ENCODE results near the gene ROR1. TPM values are rescaled to one million over a fixed set of nuclear protein-coding genes. Genes with fewer than 3 reads are reported as not detected.

The ROR1 gene
- total and polyA plus RNA-seq, 10 of the 15 experiments (the other 5 are each of a cell fraction or from before 2014, with no cell fraction given) = 0.02 to 0.08 (median 0.05) TPM; not detected in 6

- H2AFZ ChIP-seq (ENCODE audit: control insufficient read depth, low read depth, low read length) = no peak overlapping the region
- H3K4me1 ChIP-seq (ENCODE audit: control insufficient read depth, insufficient read depth, low read length) = no peaks in the 10 kb centered on the region
- no peaks in the 10 kb centered on the region; the same call in 1 of the 2 replicates for H4K20me1 ChIP-seq (ENCODE audit: control insufficient read depth, insufficient read depth)
- H3K79me2 ChIP-seq (ENCODE audit: control insufficient read depth, insufficient read depth, low read length) = no peaks in the 10 kb centered on the region
- ChIA-PET POLR2A (no interaction called here), CTCF (interaction anchor here (1.0 kb wide), 1 partner anchor 191 kb away, joined by 4 read pairs; no protein-coding TSS in a partner anchor), RAD21 (ENCODE audit: unreplicated experiment) (no interaction called here), SMC1A (ENCODE audit: uncharacterized antibody, unreplicated experiment) (interaction anchor here (0.8 kb wide), 1 partner anchor 13 kb away, joined by 3 read pairs; no protein-coding TSS in a partner anchor)
- ATAC-seq (no peak), FAIRE-seq (no peak), DNase-seq (ENCODE audit: low read depth, low spot score) (no peak)
- H3K27me3 ChIP-seq (replicated peaks in 1 of 2; ENCODE audit: control insufficient read depth in 2 of 2, insufficient read depth in 2 of 2, low read length in 1 of 2) = no peaks in the 10 kb centered on the region; a peak in 1 of 4 replicates
- no peak overlapping the region for H3K4me3 ChIP-seq
- no TSS peak for BruUV-seq (replicated peaks)
- WGBS (ENCODE audit: insufficient coverage, insufficient replicate concordance, low lambda C conversion rate, missing lambda C conversion rate) = 11% methylated on average over 4 of the region's 4 CpGs
- H3K27ac ChIP-seq (ENCODE audit: control insufficient read depth, insufficient read depth) = no peak overlapping the region
- H3K36me3 ChIP-seq (ENCODE audit: control insufficient read depth in 2 of 2, insufficient read depth in 2 of 2, low read length in 1 of 2) = no peaks in the 10 kb centered on the region
- in situ Hi-C loops (cut with MboI) = no loop called here
- H3K4me2 ChIP-seq (ENCODE audit: control insufficient read depth, insufficient read depth) = no peak overlapping the region
- TF ChIP-seq NR2C2 (IDR thresholded peaks at IDR 0.05; ENCODE audit: borderline replicate concordance, control insufficient read depth, insufficient read length, low read depth) (no peak), PAX5 (IDR thresholded peaks at IDR 0.05; ENCODE audit: borderline replicate concordance, low read depth, low read length) (no peak), PBX3 (IDR thresholded peaks at IDR 0.05; ENCODE audit: insufficient replicate concordance, low read depth, low read length) (no peak), POLR2AphosphoS5 (IDR thresholded peaks at IDR 0.05; ENCODE audit: low read length) (no peak)
- H3K9ac ChIP-seq (ENCODE audit: control insufficient read depth, insufficient read depth, low read length) = no peak overlapping the region
- no peaks in the 10 kb centered on the region for H3K9me3 ChIP-seq (replicated peaks; ENCODE audit: control insufficient read depth, insufficient read depth, low read length)
- intact Hi-C loops (cut with micrococcal nuclease; ENCODE audit: unreplicated experiment) = no loop called here
Observed at GRCh38 chr1:63865561-63865960, 91.7 kb downstream of the ROR1 start.

GRCh38 chr1:63866084-63866483 lies 92.3 kb downstream of the ROR1 start:
- H3K9ac ChIP-seq (ENCODE audit: control insufficient read depth, insufficient read depth, low read length) = no peak overlapping the region
- ChIA-PET SMC1A (ENCODE audit: uncharacterized antibody, unreplicated experiment) (interaction anchor here (0.8 kb wide), 2 partner anchors 13 to 14 kb away, joined by 3 read pairs; no protein-coding TSS in a partner anchor), CTCF (interaction anchor here (1.1 kb wide), 1 partner anchor 271 kb away, joined by 3 read pairs; no protein-coding TSS in a partner anchor), POLR2A (no interaction called here), RAD21 (ENCODE audit: unreplicated experiment) (no interaction called here)
- no peak for DNase-seq (ENCODE audit: low read depth, low spot score)
- H3K9me3 ChIP-seq (replicated peaks; ENCODE audit: control insufficient read depth, insufficient read depth, low read length) = no peaks in the 10 kb centered on the region
- ATAC-seq = no peak
- in situ Hi-C loops (cut with MboI) = no loop called here
- no peaks in the 10 kb centered on the region; the same call in 1 of the 2 replicates for H4K20me1 ChIP-seq (ENCODE audit: control insufficient read depth, insufficient read depth)
- no peak for FAIRE-seq
- H3K4me1 ChIP-seq (ENCODE audit: control insufficient read depth, insufficient read depth, low read length) = no peaks in the 10 kb centered on the region
- no peak overlapping the region for H3K4me3 ChIP-seq
- no peak overlapping the region for H3K27ac ChIP-seq (ENCODE audit: control insufficient read depth, insufficient read depth)
- no peaks in the 10 kb centered on the region for H3K79me2 ChIP-seq (ENCODE audit: control insufficient read depth, insufficient read depth, low read length)
- intact Hi-C loops (cut with micrococcal nuclease; ENCODE audit: unreplicated experiment) = no loop called here
- WGBS (ENCODE audit: insufficient coverage, insufficient replicate concordance, low lambda C conversion rate, missing lambda C conversion rate) = 28% methylated on average over 3 of the region's 3 CpGs
- H3K4me2 ChIP-seq (ENCODE audit: control insufficient read depth, insufficient read depth) = no peak overlapping the region
- no peaks in the 10 kb centered on the region for H3K36me3 ChIP-seq (ENCODE audit: control insufficient read depth in 2 of 2, insufficient read depth in 2 of 2, low read length in 1 of 2)
- H2AFZ ChIP-seq (ENCODE audit: control insufficient read depth, low read depth, low read length) = no peak overlapping the region
- H3K27me3 ChIP-seq (replicated peaks in 1 of 2; ENCODE audit: control insufficient read depth in 2 of 2, insufficient read depth in 2 of 2, low read length in 1 of 2) = peaks cover 0 to under 1% of the 10 kb centered on the region in 2 experiments; a peak in 1 of 4 replicates
- no TSS peak for BruUV-seq (replicated peaks)
- TF ChIP-seq MXI1 (IDR thresholded peaks at IDR 0.05; ENCODE audit: low read depth, low read length) (no peak), ZNF207 (IDR thresholded peaks at IDR 0.05; ENCODE audit: borderline replicate concordance) (no peak), JUND (IDR thresholded peaks at IDR 0.05; ENCODE audit: low read depth, low read length) (no peak), ZNF687 (IDR thresholded peaks at IDR 0.05) (no peak)
